CD4-positive, alpha-beta memory T cell (primary cell): ENCODE data around the gene UGGT1. TPM values are rescaled to one million over a fixed set of nuclear protein-coding genes. Genes with fewer than 3 reads are reported as not detected.

Source experiments
- CTCF ChIA-PET: fragments of 350-600 bp; sonication (Branson Sonifier 250); formaldehyde crosslinking; loops from one replicate; lab custom pipeline; 2021; ENCODE audit warnings: inconsistent platforms; ENCODE audit not compliant: partially characterized antibody; lab: Charles Lee
- POLR2A ChIA-PET: fragments of 350-600 bp; sonication (Branson Sonifier 250); formaldehyde crosslinking; loops from one replicate; lab custom pipeline; 2021; ENCODE audit not compliant: partially characterized antibody; lab: Charles Lee
- DNase-seq, 5 donors: peaks; one replicate each; pipeline versions ENCODE4 v3.0.0 to v3.0.0-alpha.2; 2020 to 2022; ENCODE audit warnings: mixed read lengths in 1 of 5
- H3K27ac ChIP-seq: one replicate; pipeline ENCODE4 v1.7.0; 2013; ENCODE audit warnings: low read depth, low read length
- H3K27me3 ChIP-seq: 2 replicates; pipeline ENCODE4 v1.7.0; 2013; ENCODE audit warnings: mild to moderate bottlenecking, low read length, moderate library complexity; ENCODE audit not compliant: insufficient read depth
- H3K36me3 ChIP-seq: 2 replicates; pipeline ENCODE4 v1.7.0; 2013; ENCODE audit warnings: mild to moderate bottlenecking, low read length, moderate library complexity; ENCODE audit not compliant: insufficient read depth
- H3K4me1 ChIP-seq: 2 replicates; pipeline ENCODE4 v1.7.0; 2013; ENCODE audit warnings: mild to moderate bottlenecking, low read length, moderate library complexity; ENCODE audit not compliant: insufficient read depth
- H3K4me3 ChIP-seq, 2 donors: one replicate each; pipeline ENCODE4 v1.7.0; 2013; ENCODE audit warnings: low read length in 2 of 2, mild to moderate bottlenecking in 1 of 2
- H3K9me3 ChIP-seq, 2 donors: one replicate each; pipeline ENCODE4 v1.7.0; 2013; ENCODE audit warnings: low read length in 2 of 2, control low read depth in 1 of 2; ENCODE audit not compliant: control insufficient read depth in 1 of 2
- H3K27ac Mint-ChIP-seq, 7 donors: one replicate each; pipeline ENCODE4 v1.8.0; 2020 to 2021; ENCODE audit warnings: mixed read lengths in 7 of 7, mild to moderate bottlenecking in 6 of 7, inconsistent platforms in 3 of 7, moderate library complexity in 3 of 7
- H3K27me3 Mint-ChIP-seq, 2 donors: one replicate each; pipeline ENCODE4 v1.8.0; 2020 to 2021; ENCODE audit warnings: mixed read lengths in 2 of 2
- H3K36me3 Mint-ChIP-seq, 2 donors: one replicate each; pipeline ENCODE4 v1.8.0; 2020 to 2021; ENCODE audit warnings: mixed read lengths in 2 of 2, inconsistent platforms in 1 of 2, mild to moderate bottlenecking in 1 of 2
- H3K4me1 Mint-ChIP-seq, 4 donors: one replicate each; pipeline ENCODE4 v1.8.0; 2020 to 2021; ENCODE audit warnings: mixed read lengths in 4 of 4, mild to moderate bottlenecking in 1 of 4
- H3K4me3 Mint-ChIP-seq, 8 donors: one replicate each; pipeline ENCODE4 v1.8.0; 2020 to 2021; ENCODE audit warnings: mixed read lengths in 8 of 8, mild to moderate bottlenecking in 7 of 8, moderate library complexity in 6 of 8, inconsistent platforms in 3 of 8
- H3K9me3 Mint-ChIP-seq, 8 donors: one replicate each; pipeline ENCODE4 v1.8.0; 2020 to 2021; ENCODE audit warnings: mixed read lengths in 8 of 8, mild to moderate bottlenecking in 5 of 8, inconsistent platforms in 3 of 8, moderate library complexity in 1 of 8
- intact Hi-C: fragments of 100-400 bp; cut with micrococcal nuclease; formaldehyde crosslinking; loops from one replicate; pipeline ENCODE4 v1.15.1; 2023
- polyA plus RNA-seq, 2 donors: library from polyadenylated mRNA; unstranded; fragments of 300-500 nt; fragmentation: Illumina TruSeq; gene quantifications; one replicate each; pipeline ENCODE4 v1.2.3, GENCODE V29; 2021
- total RNA-seq, 2 experiments: library from RNA; stranded (reverse); gene quantifications; one replicate each; pipeline ENCODE4 v1.2.3, GENCODE V29; 2021

UGGT1 gene
- total and polyA plus RNA-seq, 4 experiments from 2014 or later, result 6.5 to 60.2 (median 37.9) TPM

GRCh38 chr2:128090575-128090944 is 440 bp upstream of the UGGT1 start:
- DNase-seq, result no peak
- Mint-ChIP-seq H3K4me1 (peaks cover 26 to 55% (median 37%) of the 10 kb centered on the region in 4 donors), H3K27me3 (no peaks in the 10 kb centered on the region), H3K36me3 (peaks cover 3 to 16% of the 10 kb centered on the region in 2 donors), H3K4me3 (peak overlapping the region; percentile 88 to 98 (median 93)), H3K9me3 (no peaks in the 10 kb centered on the region), H3K27ac (peak overlapping the region; percentile 90 to 98 (median 96))
- Histone ChIP-seq H3K27me3 (no peaks in the 10 kb centered on the region), H3K4me1 (peaks cover 33% of the 10 kb centered on the region), H3K9me3 (no peaks in the 10 kb centered on the region), H3K36me3 (no peaks in the 10 kb centered on the region), H3K4me3 (peak overlapping the region; percentile 86 to 98), H3K27ac (peak overlapping the region; percentile 81)
- CTCF ChIA-PET, result interaction anchor here (0.8 to 1.8 kb wide), 3 partner anchors 28 to 796 kb away, joined by 3 to 11 read pairs (median 3); partner anchors contain the start of gene SAP130
- POLR2A ChIA-PET, result interaction anchor here (0.7 to 3.7 kb wide), 12 partner anchors 10 to 1010 kb away, joined by 3 to 67 read pairs (median 6); partner anchors contain the start of genes IWS1, SAP130 and SFT2D3
- intact Hi-C loops, result loop anchor here (2.0 to 10.0 kb wide), 4 partner anchors 203 to 798 kb away; partner anchors contain the start of genes AMMECR1L, ERCC3 and SFT2D3

- peak overlapping the region; percentile 81 for H3K27ac ChIP-seq
- no peaks in the 10 kb centered on the region for H3K9me3 Mint-ChIP-seq
- H3K36me3 ChIP-seq, result no peaks in the 10 kb centered on the region
- H3K27me3 ChIP-seq, result no peaks in the 10 kb centered on the region
- peak overlapping the region; percentile 88 to 98 (median 93) for H3K4me3 Mint-ChIP-seq
- peaks cover 33% of the 10 kb centered on the region for H3K4me1 ChIP-seq
- peaks cover 30 to 66% (median 46%) of the 10 kb centered on the region in 4 donors for H3K4me1 Mint-ChIP-seq
- H3K36me3 Mint-ChIP-seq, result peaks cover 3 to 22% of the 10 kb centered on the region in 2 donors
- no peaks in the 10 kb centered on the region for H3K9me3 ChIP-seq
- no peaks in the 10 kb centered on the region for H3K27me3 Mint-ChIP-seq
- intact Hi-C loops, result loop anchor here (1.0 to 10.0 kb wide), 6 partner anchors 63 to 799 kb away; partner anchors contain the start of genes AMMECR1L, ERCC3, IWS1 and SAP130
- POLR2A ChIA-PET, result interaction anchor here (0.6 to 3.7 kb wide), 10 partner anchors 15 to 715 kb away, joined by 3 to 67 read pairs (median 5); partner anchors contain the start of genes MAP3K2, POLR2D, SAP130 and SFT2D3
- peak overlapping the region; percentile 86 to 98 for H3K4me3 ChIP-seq
- CTCF ChIA-PET, result interaction anchor here (1.3 to 1.8 kb wide), 2 partner anchors 18 to 63 kb away, joined by 5 to 11 read pairs; partner anchors contain the start of gene SAP130
- DNase-seq, result peak in 4 of 5 donors; percentile 25 to 39 (median 32)
- H3K27ac Mint-ChIP-seq, result peak overlapping the region; percentile 90 to 98 (median 96)
Measured at GRCh38 chr2:128091726-128092080, 703 bp downstream of the UGGT1 start.

- intact Hi-C loops, result loop anchor here (5.0 to 10.0 kb wide), 3 partner anchors 205 to 800 kb away; partner anchors contain the start of genes AMMECR1L and ERCC3
- Mint-ChIP-seq H3K27ac (peak overlapping the region in 6 of 7 donors; percentile 30 to 90 (median 66)), H3K9me3 (no peaks in the 10 kb centered on the region), H3K4me1 (peaks cover 30 to 69% (median 47%) of the 10 kb centered on the region in 4 donors), H3K4me3 (peak overlapping the region; percentile 46 to 91 (median 60)), H3K36me3 (peaks cover 3 to 28% of the 10 kb centered on the region in 2 donors), H3K27me3 (no peaks in the 10 kb centered on the region)
- no peaks in the 10 kb centered on the region for H3K9me3 ChIP-seq
- H3K4me1 ChIP-seq, result peaks cover 33% of the 10 kb centered on the region
- no peaks in the 10 kb centered on the region for H3K36me3 ChIP-seq
- POLR2A ChIA-PET, result interaction anchor here (2.7 to 3.7 kb wide), 2 partner anchors 20 to 64 kb away, joined by 7 to 67 read pairs; partner anchors contain the start of gene SAP130
- no peak overlapping the region for H3K27ac ChIP-seq
- H3K27me3 ChIP-seq, result no peaks in the 10 kb centered on the region
- no peak for DNase-seq
- no peak overlapping the region for H3K4me3 ChIP-seq
- CTCF ChIA-PET, result interaction anchor here (0.5 to 1.3 kb wide), 2 partner anchors 14 to 17 kb away, joined by 4 to 5 read pairs; no protein-coding TSS in a partner anchor
Measured at GRCh38 chr2:128092656-128093055, 1.7 kb downstream of the UGGT1 start.

- no peak overlapping the region for H3K27ac ChIP-seq
- H3K4me3 ChIP-seq, result no peak overlapping the region
- Mint-ChIP-seq H3K27ac (no peak overlapping the region), H3K27me3 (no peaks in the 10 kb centered on the region), H3K36me3 (peaks cover 3 to 40% of the 10 kb centered on the region in 2 donors), H3K4me3 (peak overlapping the region in 2 of 8 donors; percentile 13 to 57), H3K9me3 (no peaks in the 10 kb centered on the region), H3K4me1 (peaks cover 30 to 69% (median 47%) of the 10 kb centered on the region in 4 donors)
- no peak for DNase-seq
- no peaks in the 10 kb centered on the region for H3K27me3 ChIP-seq
- H3K36me3 ChIP-seq, result no peaks in the 10 kb centered on the region
- no peaks in the 10 kb centered on the region for H3K9me3 ChIP-seq
- H3K4me1 ChIP-seq, result peaks cover 33% of the 10 kb centered on the region
- ChIA-PET POLR2A (no interaction called here), CTCF (no interaction called here)
- intact Hi-C loops, result loop anchor here (5.0 to 10.0 kb wide), 3 partner anchors 206 to 801 kb away; partner anchors contain the start of genes AMMECR1L and ERCC3
Measured at GRCh38 chr2:128093762-128094161, 2.8 kb downstream of the UGGT1 start.

GRCh38 chr2:128095201-128095600 is 4.2 kb downstream of the UGGT1 start:
- no peaks in the 10 kb centered on the region for H3K36me3 ChIP-seq
- H3K4me3 ChIP-seq, result no peak overlapping the region
- Mint-ChIP-seq H3K27me3 (no peaks in the 10 kb centered on the region), H3K9me3 (no peaks in the 10 kb centered on the region), H3K36me3 (peaks cover 8 to 44% of the 10 kb centered on the region in 2 donors), H3K4me3 (peak overlapping the region in 3 of 8 donors; percentile 6 to 72 (median 31)), H3K4me1 (peaks cover 28 to 59% (median 42%) of the 10 kb centered on the region in 4 donors), H3K27ac (peak overlapping the region in 3 of 7 donors; percentile 29 to 75 (median 50))
- no peaks in the 10 kb centered on the region for H3K9me3 ChIP-seq
- no peak for DNase-seq
- H3K27ac ChIP-seq, result no peak overlapping the region
- ChIA-PET CTCF (no interaction called here), POLR2A (no interaction called here)
- no peaks in the 10 kb centered on the region for H3K27me3 ChIP-seq
- peaks cover 33% of the 10 kb centered on the region for H3K4me1 ChIP-seq
- intact Hi-C loops, result loop anchor here (10.0 kb wide), 1 partner anchor 230 kb away; no protein-coding TSS in a partner anchor

GRCh38 chr2:128103407-128103806 is 12.4 kb downstream of the UGGT1 start:
- Mint-ChIP-seq H3K27me3 (no peaks in the 10 kb centered on the region), H3K27ac (no peak overlapping the region), H3K4me1 (peaks cover 16 to 22% (median 19%) of the 10 kb centered on the region in 4 donors), H3K9me3 (no peaks in the 10 kb centered on the region), H3K36me3 (peaks cover 39 to 51% of the 10 kb centered on the region in 2 donors), H3K4me3 (no peak overlapping the region)
- Histone ChIP-seq H3K9me3 (no peaks in the 10 kb centered on the region), H3K4me3 (no peak overlapping the region), H3K27ac (no peak overlapping the region), H3K36me3 (peaks cover 18% of the 10 kb centered on the region), H3K27me3 (no peaks in the 10 kb centered on the region), H3K4me1 (peaks cover 5% of the 10 kb centered on the region)
- intact Hi-C loops, result no loop called here
- ChIA-PET CTCF (no interaction called here), POLR2A (interaction anchor here (1.1 kb wide), 1 partner anchor 13 kb away, joined by 3 read pairs; the partner anchor contains the start of gene UGGT1)
- DNase-seq, result no peak

- Mint-ChIP-seq H3K4me1 (peaks cover 16 to 22% (median 19%) of the 10 kb centered on the region in 4 donors), H3K9me3 (no peaks in the 10 kb centered on the region), H3K4me3 (no peak overlapping the region), H3K36me3 (peaks cover 42 to 54% of the 10 kb centered on the region in 2 donors), H3K27ac (no peak overlapping the region), H3K27me3 (no peaks in the 10 kb centered on the region)
- Histone ChIP-seq H3K9me3 (no peaks in the 10 kb centered on the region), H3K4me3 (no peak overlapping the region), H3K36me3 (peaks cover 23% of the 10 kb centered on the region), H3K27me3 (no peaks in the 10 kb centered on the region), H3K4me1 (peaks cover 5% of the 10 kb centered on the region), H3K27ac (no peak overlapping the region)
- no peak for DNase-seq
- POLR2A ChIA-PET, result no interaction called here
- intact Hi-C loops, result no loop called here
- CTCF ChIA-PET, result no interaction called here
Measured at GRCh38 chr2:128105072-128105471, 14.1 kb downstream of the UGGT1 start.
